Stimulated activated CD4-positive, alpha-beta T cell treated with anti-CD3 and anti-CD28 coated beads, TNF-alpha, amount 100 ng/mL, for 4 hours (primary cell): ENCODE measurements around the gene ARHGAP15.

Experiments used
- DNase-seq, 3 experiments: peaks; one replicate each; pipeline ENCODE4 v3.0.0-alpha.2; 2020; ENCODE audit warnings: low read depth in 3 of 3

ARHGAP15 gene

GRCh38 chr2:143398781-143399180 is 269.6 kb downstream of the ARHGAP15 start:
- DNase-seq = no peak

- DNase-seq = no peak
These were observed 270.4 kb downstream of the ARHGAP15 start for GRCh38 chr2:143399631-143400069.

- no peak for DNase-seq
These were observed 272.6 kb downstream of the ARHGAP15 start for GRCh38 chr2:143401861-143402260.

- no peak for DNase-seq
These were observed 273.2 kb downstream of the ARHGAP15 start for GRCh38 chr2:143402451-143402850.

GRCh38 chr2:143410082-143410897 is 281.1 kb downstream of the ARHGAP15 start:
- DNase-seq = no peak

GRCh38 chr2:143415571-143415970 is 286.4 kb downstream of the ARHGAP15 start:
- DNase-seq = no peak

- DNase-seq = no peak
These were observed 288.2 kb downstream of the ARHGAP15 start for GRCh38 chr2:143417428-143417827.

GRCh38 chr2:143420313-143420712 is 291.1 kb downstream of the ARHGAP15 start:
- no peak for DNase-seq

- DNase-seq = no peak
These were observed 293.5 kb downstream of the ARHGAP15 start for GRCh38 chr2:143422681-143423080.

GRCh38 chr2:143425896-143426295 is 296.7 kb downstream of the ARHGAP15 start:
- DNase-seq = no peak

- no peak for DNase-seq
These were observed 297.1 kb downstream of the ARHGAP15 start for GRCh38 chr2:143426296-143426695.

GRCh38 chr2:143428700-143429099 is 299.5 kb downstream of the ARHGAP15 start:
- no peak for DNase-seq

GRCh38 chr2:143429932-143430679 is 300.9 kb downstream of the ARHGAP15 start:
- no peak for DNase-seq

GRCh38 chr2:143431316-143431715 is 302.1 kb downstream of the ARHGAP15 start:
- DNase-seq = no peak

- DNase-seq = no peak
These were observed 304.0 kb downstream of the ARHGAP15 start for GRCh38 chr2:143433251-143433650.

GRCh38 chr2:143433840-143434239 is 304.6 kb downstream of the ARHGAP15 start:
- no peak for DNase-seq

GRCh38 chr2:143434445-143434844 is 305.2 kb downstream of the ARHGAP15 start:
- DNase-seq = no peak

GRCh38 chr2:143435131-143435530 is 305.9 kb downstream of the ARHGAP15 start:
- DNase-seq = no peak

- no peak for DNase-seq
These were observed 307.7 kb downstream of the ARHGAP15 start for GRCh38 chr2:143436951-143437350.

- no peak for DNase-seq
These were observed 311.3 kb downstream of the ARHGAP15 start for GRCh38 chr2:143440411-143441012.

GRCh38 chr2:143442193-143442592 is 313.0 kb downstream of the ARHGAP15 start:
- DNase-seq = no peak

- no peak for DNase-seq
These were observed 322.5 kb downstream of the ARHGAP15 start for GRCh38 chr2:143451642-143452281.
